GM23338 (cell line): ENCODE measurements around the gene UBP1. TPM values are rescaled to one million over a fixed set of nuclear protein-coding genes. Genes with fewer than 3 reads are reported as not detected.

Experiments
- ATAC-seq: fragments of 200-7000 bp; cut with Tn5 transposase; 3 replicates; pipeline ENCODE4 v1.9.1; 2020
- DNase-seq: peaks from one replicate; pipeline ENCODE4 v3.0.0-alpha.2; 2015; ENCODE audit warnings: low spot score
- H2AFZ ChIP-seq: fragments of 200-600 bp; sonication (generic); 2 replicates; pipeline ENCODE4 v1.8.0; 2016; ENCODE audit warnings: antibody characterized with exemption, mild to moderate bottlenecking, moderate library complexity
- H3F3A ChIP-seq: fragments of 200-600 bp; sonication (generic); replicated peaks from 2 replicates; pipeline ENCODE4 v1.8.0; 2017; ENCODE audit warnings: antibody characterized with exemption, mixed run types, low read depth
- H3K27ac ChIP-seq: fragments of 200-600 bp; sonication (generic); 2 replicates; pipeline ENCODE4 v1.6.1; 2016; ENCODE audit warnings: low read depth
- H3K27me3 ChIP-seq: fragments of 200-600 bp; sonication (generic); 2 replicates; pipeline ENCODE4 v1.8.0; 2016; ENCODE audit warnings: mild to moderate bottlenecking, mixed run types, moderate library complexity; ENCODE audit not compliant: insufficient read depth
- H3K36me3 ChIP-seq: fragments of 200-600 bp; sonication (generic); 2 replicates; pipeline ENCODE4 v1.8.0; 2016; ENCODE audit warnings: mild to moderate bottlenecking; ENCODE audit not compliant: insufficient read depth
- H3K4me1 ChIP-seq: fragments of 200-600 bp; sonication (generic); 2 replicates; pipeline ENCODE4 v1.8.0; 2016; ENCODE audit warnings: mild to moderate bottlenecking, moderate library complexity; ENCODE audit not compliant: insufficient read depth
- H3K4me2 ChIP-seq: fragments of 200-600 bp; sonication (generic); 2 replicates; pipeline ENCODE4 v1.7.1; 2017; ENCODE audit warnings: mixed run types
- H3K4me3 ChIP-seq: fragments of 200-600 bp; sonication (generic); 2 replicates; pipeline ENCODE4 v1.6.1; 2016; ENCODE audit warnings: mixed run types
- H3K79me2 ChIP-seq: fragments of 200-600 bp; sonication (generic); replicated peaks from 2 replicates; pipeline ENCODE4 v1.8.0; 2017; ENCODE audit warnings: mild to moderate bottlenecking; ENCODE audit not compliant: insufficient read depth
- H3K9me2 ChIP-seq: fragments of 200-600 bp; sonication (generic); 2 replicates; pipeline ENCODE4 v1.8.0; 2017; ENCODE audit not compliant: insufficient read depth
- H4K20me1 ChIP-seq: fragments of 200-600 bp; sonication (generic); replicated peaks from 2 replicates; pipeline ENCODE4 v1.8.0; 2017; ENCODE audit warnings: mild to moderate bottlenecking; ENCODE audit not compliant: insufficient read depth
- H3K27ac Mint-ChIP-seq: 2 replicates; pipeline ENCODE4 v1.8.0; 2020; ENCODE audit warnings: inconsistent platforms, mild to moderate bottlenecking, moderate library complexity, mixed read lengths
- H3K27me3 Mint-ChIP-seq: 3 replicates; pipeline ENCODE4 v1.8.0; 2022; ENCODE audit warnings: low read depth, mild to moderate bottlenecking, moderate library complexity, mixed read lengths, inconsistent platforms; ENCODE audit not compliant: insufficient read depth, poor library complexity
- H3K36me3 Mint-ChIP-seq: 3 replicates; pipeline ENCODE4 v1.8.0; 2021; ENCODE audit warnings: low read depth, mild to moderate bottlenecking, inconsistent platforms, moderate library complexity, mixed read lengths
- H3K4me1 Mint-ChIP-seq: 3 replicates; pipeline ENCODE4 v1.8.0; 2020; ENCODE audit warnings: mild to moderate bottlenecking, inconsistent platforms, mixed read lengths
- H3K4me3 Mint-ChIP-seq: 3 replicates; pipeline ENCODE4 v1.8.0; 2021; ENCODE audit warnings: moderate library complexity, mild to moderate bottlenecking, inconsistent platforms, mixed read lengths
- H3K9me3 Mint-ChIP-seq: 3 replicates; pipeline ENCODE4 v1.8.0; 2020; ENCODE audit warnings: moderate library complexity, mild to moderate bottlenecking, inconsistent platforms, mixed read lengths
- CTCF ChIP-seq, 2 experiments: fragments of 200-600 bp in 1 of 2; sonication (generic) in 1 of 2; conservative IDR thresholded peaks; 2 replicates each; pipeline versions ENCODE4 v1.5.1 to v1.6.1; 2016 to 2017; ENCODE audit warnings: antibody characterized with exemption in 2 of 2, low read depth in 2 of 2, mild to moderate bottlenecking in 2 of 2, moderate library complexity in 1 of 2
- ETS1 ChIP-seq: IDR thresholded peaks from 2 replicates; pipeline ENCODE4 v1.6.1; 2016; ENCODE audit warnings: antibody characterized with exemption
- EZH2 ChIP-seq: fragments of 200-600 bp; sonication (generic); IDR thresholded peaks from one replicate; pipeline ENCODE4 v1.8.0; 2017; ENCODE audit warnings: antibody characterized with exemption, mild to moderate bottlenecking, low read depth; ENCODE audit not compliant: unreplicated experiment
- JUNB ChIP-seq: IDR thresholded peaks from one replicate; pipeline ENCODE4 v1.6.1; 2016; ENCODE audit warnings: antibody characterized with exemption; ENCODE audit not compliant: unreplicated experiment
- POLR2AphosphoS5 ChIP-seq: IDR thresholded peaks from 2 replicates; pipeline ENCODE4 v1.6.1; 2016; ENCODE audit warnings: antibody characterized with exemption, low read depth
- REST ChIP-seq: IDR thresholded peaks from one replicate; pipeline ENCODE4 v1.6.1; 2018; ENCODE audit warnings: antibody characterized with exemption; ENCODE audit not compliant: unreplicated experiment
- STAT1 ChIP-seq: IDR thresholded peaks from one replicate; pipeline ENCODE4 v1.6.1; 2016; ENCODE audit warnings: antibody characterized with exemption; ENCODE audit not compliant: unreplicated experiment
- ZNF114 ChIP-seq: fragments of 250-450 bp; sonication (Bioruptor Pico); IDR thresholded peaks from 2 replicates; pipeline ENCODE4 v1.5.0; 2020; ENCODE audit warnings: mild to moderate bottlenecking, moderate library complexity
- ZNF331 ChIP-seq: fragments of 250-450 bp; sonication (Bioruptor Pico); IDR thresholded peaks from 2 replicates; pipeline ENCODE4 v1.5.0; 2020; ENCODE audit warnings: low read depth, mild to moderate bottlenecking, moderate library complexity
- ZNF462 ChIP-seq: fragments of 250-450 bp; sonication (Bioruptor Pico); IDR thresholded peaks from 2 replicates; pipeline ENCODE4 v1.5.0; 2020; ENCODE audit warnings: mild to moderate bottlenecking, moderate library complexity
- polyA plus RNA-seq: library from polyadenylated mRNA; unstranded; fragments of >200 nt; fragmentation: Nextera tagmentation; extraction: Ambion mirVana; gene quantifications from 2 replicates; pipeline ENCODE4 v1.2.1, GENCODE V29; 2016
- total RNA-seq: library from RNA; depleted of rRNA; stranded (reverse); fragments of >200 nt; shearing (Covaris generic); gene quantifications from 2 replicates; pipeline ENCODE4 v1.2.3, GENCODE V29; 2014

Gene UBP1
- total and polyA plus RNA-seq, 2 experiments from 2014 or later = 16.8 to 66.8 TPM

- Mint-ChIP-seq H3K27me3 (no peaks in the 10 kb centered on the region), H3K27ac (no peak overlapping the region), H3K9me3 (no peaks in the 10 kb centered on the region), H3K36me3 (peaks cover 70% of the 10 kb centered on the region), H3K4me1 (no peaks in the 10 kb centered on the region), H3K4me3 (no peak overlapping the region)
- no peaks in the 10 kb centered on the region for H3K4me1 ChIP-seq
- H3K4me2 ChIP-seq = no peak overlapping the region
- TF ChIP-seq ZNF331 (CRISPR knock-in tag) = no peak
- no peak overlapping the region for H3K4me3 ChIP-seq
- no peak for ATAC-seq
- H3F3A ChIP-seq = no peaks in the 10 kb centered on the region
- no peaks in the 10 kb centered on the region for H3K9me2 ChIP-seq
- no peak overlapping the region for H2AFZ ChIP-seq
- H3K36me3 ChIP-seq = peaks cover 55% of the 10 kb centered on the region
- DNase-seq = no peak
- peaks cover 24% of the 10 kb centered on the region for H4K20me1 ChIP-seq
- H3K27ac ChIP-seq = no peak overlapping the region
- no peaks in the 10 kb centered on the region for H3K27me3 ChIP-seq
- no peaks in the 10 kb centered on the region; the same call in 1 of the 2 replicates for H3K79me2 ChIP-seq
Observed at GRCh38 chr3:33402936-33403335, 37.3 kb downstream of the UBP1 start.

- H3K27me3 ChIP-seq = no peaks in the 10 kb centered on the region
- H3K79me2 ChIP-seq = no peaks in the 10 kb centered on the region; the same call in 1 of the 2 replicates
- Mint-ChIP-seq H3K9me3 (no peaks in the 10 kb centered on the region), H3K4me3 (no peak overlapping the region), H3K27ac (no peak overlapping the region), H3K36me3 (peaks cover 70% of the 10 kb centered on the region), H3K27me3 (no peaks in the 10 kb centered on the region), H3K4me1 (no peaks in the 10 kb centered on the region)
- no peaks in the 10 kb centered on the region for H3K9me2 ChIP-seq
- H3K36me3 ChIP-seq = peaks cover 57% of the 10 kb centered on the region
- peaks cover 31% of the 10 kb centered on the region for H4K20me1 ChIP-seq
- DNase-seq (no peak), ATAC-seq (no peak)
- no peak overlapping the region for H3K4me2 ChIP-seq
- no peak overlapping the region for H2AFZ ChIP-seq
- no peaks in the 10 kb centered on the region for H3K4me1 ChIP-seq
- H3F3A ChIP-seq = no peaks in the 10 kb centered on the region
- H3K4me3 ChIP-seq = no peak overlapping the region
- H3K27ac ChIP-seq = no peak overlapping the region; the same call in 1 of the 2 replicates
- TF ChIP-seq POLR2AphosphoS5 (no peak), CTCF (conservative IDR thresholded peaks at IDR 0.05; ENCODE audit: low read depth in 2 of 2) (no peak), ETS1 (no peak), REST (no peak), ZNF331 (CRISPR knock-in tag) (no peak), ZNF462 (CRISPR knock-in tag) (no peak), ZNF114 (no peak), STAT1 (no peak), EZH2 (no peak), JUNB (no peak)
Observed at GRCh38 chr3:33401781-33402180, 38.4 kb downstream of the UBP1 start.
